Lower leg skin (tissue), 3 donors: ENCODE results near the gene LDB3.

Source experiments
- CTCF ChIP-seq, 3 donors: fragments of 450-650 bp; IDR thresholded peaks; one replicate each; pipeline ENCODE4 v1.5.1; 2016; ENCODE audit warnings: antibody characterized with exemption in 3 of 3, mild to moderate bottlenecking in 3 of 3, moderate library complexity in 2 of 3
- POLR2A ChIP-seq, 2 donors: fragments of 450-650 bp; IDR thresholded peaks; one replicate each; pipeline ENCODE4 v1.6.1; 2016 to 2017; ENCODE audit warnings: antibody characterized with exemption in 2 of 2, mild to moderate bottlenecking in 1 of 2, moderate library complexity in 1 of 2

- no peak for TF ChIP-seq CTCF (IDR thresholded peaks at IDR 0.05)
- no peak for TF ChIP-seq POLR2A (IDR thresholded peaks at IDR 0.05)
Measured at GRCh38 chr10:86732771-86733170, 64.5 kb downstream of the LDB3 start.
